ENCODE results near the gene ASPN.

ASPN gene

DNA sequence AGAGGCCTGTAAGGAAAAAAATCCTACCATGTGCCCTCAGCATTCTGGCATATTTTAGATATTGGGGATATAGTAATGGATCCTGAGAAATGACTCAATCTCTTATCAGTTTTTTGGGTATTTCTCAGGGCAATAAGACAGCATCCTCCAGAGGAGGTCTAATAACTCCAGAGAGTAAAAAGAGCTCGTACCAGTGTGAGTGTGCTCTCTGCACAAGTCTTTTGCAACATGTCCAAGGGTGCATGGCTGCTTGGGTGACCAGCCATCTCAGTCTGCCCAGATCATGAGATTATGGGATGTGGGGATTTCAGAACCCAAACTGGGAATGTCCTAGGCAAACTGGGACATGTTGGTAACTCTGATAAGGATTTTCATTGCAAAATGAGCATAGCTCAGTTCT is 15.3 kb downstream of the ASPN start:
- TF ChIP-seq, protein P1, sequence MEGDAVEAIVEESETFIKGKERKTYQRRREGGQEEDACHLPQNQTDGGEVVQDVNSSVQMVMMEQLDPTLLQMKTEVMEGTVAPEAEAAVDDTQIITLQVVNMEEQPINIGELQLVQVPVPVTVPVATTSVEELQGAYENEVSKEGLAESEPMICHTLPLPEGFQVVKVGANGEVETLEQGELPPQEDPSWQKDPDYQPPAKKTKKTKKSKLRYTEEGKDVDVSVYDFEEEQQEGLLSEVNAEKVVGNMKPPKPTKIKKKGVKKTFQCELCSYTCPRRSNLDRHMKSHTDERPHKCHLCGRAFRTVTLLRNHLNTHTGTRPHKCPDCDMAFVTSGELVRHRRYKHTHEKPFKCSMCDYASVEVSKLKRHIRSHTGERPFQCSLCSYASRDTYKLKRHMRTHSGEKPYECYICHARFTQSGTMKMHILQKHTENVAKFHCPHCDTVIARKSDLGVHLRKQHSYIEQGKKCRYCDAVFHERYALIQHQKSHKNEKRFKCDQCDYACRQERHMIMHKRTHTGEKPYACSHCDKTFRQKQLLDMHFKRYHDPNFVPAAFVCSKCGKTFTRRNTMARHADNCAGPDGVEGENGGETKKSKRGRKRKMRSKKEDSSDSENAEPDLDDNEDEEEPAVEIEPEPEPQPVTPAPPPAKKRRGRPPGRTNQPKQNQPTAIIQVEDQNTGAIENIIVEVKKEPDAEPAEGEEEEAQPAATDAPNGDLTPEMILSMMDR (IDR thresholded peaks at IDR 0.05): no peak

DNA sequence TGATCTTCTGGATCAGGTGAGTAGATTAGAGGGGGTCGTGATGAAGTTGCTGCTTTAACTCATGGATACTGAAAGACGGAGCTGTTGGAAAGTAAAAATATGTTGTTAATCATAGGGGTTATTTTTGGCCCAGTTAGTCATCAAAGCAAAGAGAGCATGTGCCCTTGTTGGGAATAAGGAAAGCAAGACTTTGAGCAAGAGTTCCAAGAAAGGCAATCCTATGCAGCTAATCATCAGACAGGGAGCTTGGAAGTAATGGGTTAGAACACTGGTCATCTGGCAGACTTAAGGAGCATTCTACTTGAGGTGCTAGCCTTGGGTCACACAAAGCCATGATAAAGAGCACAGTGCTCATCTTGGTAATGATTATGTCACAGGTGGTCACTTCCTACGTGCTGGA is 18.3 kb downstream of the ASPN start:
- TF ChIP-seq, protein P1 (IDR thresholded peaks at IDR 0.05): no peak

DNA sequence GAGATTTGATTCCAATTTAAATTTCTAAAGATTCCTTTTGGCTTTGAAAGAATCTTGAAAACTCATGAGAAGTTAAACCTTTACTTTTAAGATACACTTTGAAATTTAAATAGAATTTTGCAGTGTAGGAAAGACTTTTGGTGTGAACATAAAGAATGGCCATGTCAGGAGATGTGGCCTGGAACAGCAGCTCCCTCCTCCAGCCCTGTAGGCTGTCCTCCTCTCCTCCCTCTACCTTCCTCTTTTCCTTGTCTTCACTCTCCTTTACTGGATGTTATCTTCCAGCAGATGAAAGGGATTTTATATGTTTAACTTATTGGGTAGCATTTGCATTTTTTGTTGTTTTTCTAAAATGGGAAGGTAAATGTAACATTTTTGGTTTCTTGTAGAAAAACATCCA is 18.9 kb downstream of the ASPN start:
- TF ChIP-seq, protein P1 (IDR thresholded peaks at IDR 0.05): no peak

DNA sequence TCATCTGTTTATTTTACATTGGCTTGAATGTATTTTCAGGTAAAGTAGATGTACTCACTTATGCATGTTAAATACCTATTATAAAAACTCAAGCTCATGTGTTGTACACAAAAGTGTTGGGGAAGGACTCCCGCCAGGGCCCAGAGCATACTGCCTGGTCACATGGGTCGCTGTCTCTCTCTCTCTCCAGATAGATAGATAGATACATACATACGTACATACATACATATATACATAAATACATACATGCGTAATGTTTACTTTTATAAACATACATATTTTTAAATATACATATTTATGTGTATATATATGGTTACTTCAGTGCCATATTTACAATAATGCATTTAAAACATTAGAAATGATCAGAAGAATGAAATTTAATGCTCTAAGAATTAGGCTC is 24.7 kb downstream of the ASPN start:
- TF ChIP-seq, protein P1 (IDR thresholded peaks at IDR 0.05): no peak

DNA sequence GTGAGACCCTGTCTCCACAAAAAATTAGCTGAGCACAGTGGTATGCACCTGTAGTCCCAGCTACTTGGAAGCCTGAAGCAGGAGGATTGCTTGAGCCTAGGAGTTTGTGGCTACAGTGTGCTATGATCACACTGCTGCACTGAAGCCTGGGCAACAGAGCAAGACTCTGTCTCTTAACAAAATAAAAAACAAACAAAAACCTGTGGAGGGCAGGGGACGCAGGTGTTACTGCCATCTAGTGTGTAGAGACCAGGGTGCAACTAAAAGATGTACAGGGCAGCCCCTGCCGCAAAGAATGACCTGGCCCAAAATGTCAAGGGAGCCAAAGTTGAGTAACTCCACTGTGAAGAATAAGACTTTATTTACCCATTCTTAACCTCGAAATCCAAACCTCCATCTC is 27.1 kb downstream of the ASPN start:
- TF ChIP-seq, protein P1 (IDR thresholded peaks at IDR 0.05): no peak; the same call in 1 of the 2 replicates

DNA sequence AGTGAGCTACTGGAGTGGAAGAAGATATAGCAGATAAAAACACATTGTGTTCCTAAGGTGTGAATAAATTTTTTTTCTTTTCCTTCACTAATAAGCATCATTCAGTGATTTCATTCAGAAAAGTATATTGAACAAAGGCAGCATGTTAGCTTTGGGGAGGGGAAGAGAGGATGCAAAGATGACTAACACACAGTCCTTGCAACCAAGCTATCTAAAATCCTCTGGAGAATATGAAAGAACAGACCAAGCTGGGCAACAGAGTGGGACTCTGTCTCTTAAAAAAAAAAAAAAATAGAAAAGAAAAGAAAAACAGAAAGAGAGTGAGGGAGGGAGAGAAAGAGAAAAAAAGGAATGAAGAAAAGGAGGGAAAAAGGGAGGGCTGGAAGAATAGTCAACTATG is 35.8 kb downstream of the ASPN start:
- TF ChIP-seq, protein P1 (IDR thresholded peaks at IDR 0.05): no peak

DNA sequence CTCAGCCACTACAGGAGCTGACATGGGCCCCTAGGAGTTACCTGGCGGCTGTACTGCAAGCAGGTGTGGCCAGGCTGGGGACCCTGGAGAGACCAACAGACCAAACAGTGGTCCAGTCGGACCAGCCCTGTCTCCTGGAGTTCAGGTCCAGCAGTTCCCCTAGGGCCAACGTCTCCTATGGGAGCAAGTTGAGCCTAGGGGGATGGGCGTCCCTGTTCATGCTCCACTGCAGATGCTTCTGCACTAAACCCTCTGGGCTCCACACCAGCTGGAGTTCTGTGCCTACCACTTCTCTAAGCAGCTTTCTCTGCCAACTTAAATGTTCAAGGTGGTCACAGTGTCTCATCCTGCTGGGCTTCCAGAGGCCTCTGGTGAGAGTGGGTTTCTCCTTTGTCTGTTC is 37.5 kb downstream of the ASPN start:
- TF ChIP-seq, protein P1 (IDR thresholded peaks at IDR 0.05): no peak

DNA sequence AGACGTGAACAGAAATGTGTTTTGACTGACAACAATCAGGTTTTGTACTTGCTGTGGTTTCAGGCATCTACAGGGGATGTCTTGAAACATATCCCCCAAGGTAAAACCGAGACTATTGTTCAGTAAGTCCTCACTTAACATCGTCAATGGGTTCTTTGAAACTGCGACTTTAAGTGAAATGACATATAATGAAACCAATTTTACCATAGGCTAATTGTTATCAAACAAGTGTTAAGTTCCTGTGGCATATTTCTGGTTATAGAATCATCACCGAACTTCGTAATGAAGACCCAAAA is 41.6 kb downstream of the ASPN start:
- TF ChIP-seq, protein P1 (IDR thresholded peaks at IDR 0.05): no peak
